Suprapubic skin (tissue), 4 donors: ENCODE data around the gene AMN. TPM values are rescaled to one million over a fixed set of nuclear protein-coding genes. Genes with fewer than 3 reads are reported as not detected.

Experiments used
- DNase-seq, 2 donors: peaks; one replicate each; pipeline ENCODE4 v3.0.0-alpha.2; 2019; ENCODE audit warnings: low spot score in 2 of 2
- H3K27ac ChIP-seq: fragments of 200-600 bp; sonication (generic); one replicate; pipeline ENCODE4 v1.5.1; 2019
- H3K27me3 ChIP-seq: fragments of 200-600 bp; sonication (generic); one replicate; pipeline ENCODE4 v1.5.1; 2019
- H3K36me3 ChIP-seq: fragments of 200-600 bp; sonication (generic); one replicate; pipeline ENCODE4 v1.5.1; 2019
- H3K4me1 ChIP-seq: fragments of 200-600 bp; sonication (generic); one replicate; pipeline ENCODE4 v1.5.1; 2019
- H3K4me3 ChIP-seq: fragments of 200-600 bp; sonication (generic); one replicate; pipeline ENCODE4 v1.5.1; 2019; ENCODE audit warnings: mild to moderate bottlenecking
- H3K9me3 ChIP-seq: fragments of 200-600 bp; sonication (generic); one replicate; pipeline ENCODE4 v1.5.1; 2019
- CTCF ChIP-seq, 2 donors: fragments of 200-600 bp in 1 of 2; fragments of 450-650 bp in 1 of 2; sonication (generic) in 1 of 2; IDR thresholded peaks; one replicate each; pipeline ENCODE4 v1.5.1; 2016 to 2019; ENCODE audit warnings: antibody characterized with exemption in 2 of 2, mild to moderate bottlenecking in 1 of 2, moderate library complexity in 1 of 2
- EP300 ChIP-seq: sonication (generic); formaldehyde crosslinking; IDR thresholded peaks from one replicate; pipeline ENCODE4 v1.6.1; 2017; ENCODE audit warnings: antibody characterized with exemption
- POLR2A ChIP-seq, 2 donors: fragments of 450-650 bp; IDR thresholded peaks; one replicate each; pipeline ENCODE4 v1.6.1; 2017; ENCODE audit warnings: antibody characterized with exemption in 2 of 2, mild to moderate bottlenecking in 2 of 2, moderate library complexity in 2 of 2
- POLR2AphosphoS5 ChIP-seq, 3 donors: sonication (generic); formaldehyde crosslinking; IDR thresholded peaks; one replicate each; pipeline ENCODE4 v1.6.1; 2017; ENCODE audit warnings: antibody characterized with exemption in 3 of 3
- WGBS: methylation state at CpG from one replicate; pipeline ENCODE4 v1.1.5; 2018; 5-methylcytosine and 5-hydroxymethylcytosine counted together
- total RNA-seq, 4 donors: library from RNA; depleted of rRNA; stranded (reverse); fragments of >200 nt; gene quantifications; one replicate each; pipeline ENCODE4 v1.1.0, GENCODE V29; 2016

Gene AMN
- total RNA-seq, 4 donors from 2014 or later, result 10.6 to 11.8 (median 11.1) TPM

DNA sequence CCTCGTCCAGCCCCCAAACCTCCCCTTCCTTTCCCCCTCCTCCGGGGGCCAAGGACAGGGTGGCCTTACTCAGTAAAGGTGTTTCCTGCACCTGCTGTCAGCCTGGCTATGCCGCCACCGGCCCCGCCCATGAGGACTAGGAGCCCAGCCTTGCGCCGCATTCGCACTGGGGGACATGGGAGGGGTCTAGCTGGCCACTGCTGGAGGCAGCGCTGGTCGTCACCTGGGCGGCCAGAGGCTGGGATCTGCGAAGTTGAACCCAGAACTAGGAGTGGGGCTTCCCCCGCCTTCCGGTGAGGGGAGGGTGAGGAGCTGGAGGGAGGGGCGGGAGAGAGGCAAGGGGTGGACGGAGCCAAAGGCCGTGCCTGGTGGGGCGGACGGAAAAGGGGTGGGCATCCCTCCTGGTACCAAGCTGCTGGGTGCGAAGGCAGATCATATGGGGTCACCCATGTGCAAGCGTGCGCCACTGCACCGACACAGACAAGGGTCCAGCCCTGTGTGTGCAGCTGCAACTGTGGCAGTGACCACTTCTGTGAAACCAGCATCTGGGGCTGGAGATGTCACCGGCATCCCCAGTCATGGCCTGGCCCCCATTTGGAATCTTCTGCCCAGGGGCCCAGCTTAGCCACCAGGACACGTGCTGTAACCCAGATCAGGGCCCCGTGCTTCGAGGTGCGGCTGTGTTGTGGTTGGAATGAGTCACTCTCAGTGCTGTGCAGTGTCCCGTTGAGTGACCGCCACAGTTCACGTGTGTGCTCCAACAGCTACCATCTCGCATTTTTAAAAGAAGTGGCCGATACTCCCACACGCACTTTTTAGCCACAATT is 8.5 kb downstream of the AMN start:
- H3K4me3 ChIP-seq, result no peak overlapping the region
- peaks cover 24% of the 10 kb centered on the region for H3K27me3 ChIP-seq
- TF ChIP-seq EP300 (no peak), CTCF (IDR thresholded peaks at IDR 0.05) (no peak), POLR2A (IDR thresholded peaks at IDR 0.05) (no peak), POLR2AphosphoS5 (IDR thresholded peaks at IDR 0.05) (no peak)
- WGBS, result 54% methylated on average over 13 of the region's 34 CpGs
- H3K36me3 ChIP-seq, result peaks cover 20% of the 10 kb centered on the region
- no peaks in the 10 kb centered on the region for H3K9me3 ChIP-seq
- no peak overlapping the region for H3K27ac ChIP-seq
- H3K4me1 ChIP-seq, result peaks cover 36% of the 10 kb centered on the region
- no peak for DNase-seq

GRCh38 chr14:102931580-102932285 is 9.3 kb downstream of the AMN start:
- H3K4me3 ChIP-seq, result no peak overlapping the region
- peaks cover 36% of the 10 kb centered on the region for H3K4me1 ChIP-seq
- no peak overlapping the region for H3K27ac ChIP-seq
- no peak for DNase-seq
- H3K36me3 ChIP-seq, result peaks cover 23% of the 10 kb centered on the region
- TF ChIP-seq CTCF (IDR thresholded peaks at IDR 0.05) (no peak), POLR2A (IDR thresholded peaks at IDR 0.05) (no peak), POLR2AphosphoS5 (IDR thresholded peaks at IDR 0.05) (no peak), EP300 (no peak)
- H3K9me3 ChIP-seq, result no peaks in the 10 kb centered on the region
- WGBS, result 72% methylated on average over 7 of the region's 12 CpGs
- peaks cover 21% of the 10 kb centered on the region for H3K27me3 ChIP-seq

GRCh38 chr14:102932484-102933248 is 10.2 kb downstream of the AMN start:
- TF ChIP-seq EP300 (no peak), CTCF (IDR thresholded peaks at IDR 0.05) (no peak), POLR2A (IDR thresholded peaks at IDR 0.05) (no peak), POLR2AphosphoS5 (IDR thresholded peaks at IDR 0.05) (no peak)
- Histone ChIP-seq H3K27me3 (peaks cover 21% of the 10 kb centered on the region), H3K4me3 (no peak overlapping the region), H3K4me1 (peaks cover 30% of the 10 kb centered on the region), H3K9me3 (no peaks in the 10 kb centered on the region), H3K27ac (no peak overlapping the region), H3K36me3 (peaks cover 30% of the 10 kb centered on the region)
- no peak for DNase-seq
- WGBS, result 91% methylated on average over 10 of the region's 26 CpGs

DNA sequence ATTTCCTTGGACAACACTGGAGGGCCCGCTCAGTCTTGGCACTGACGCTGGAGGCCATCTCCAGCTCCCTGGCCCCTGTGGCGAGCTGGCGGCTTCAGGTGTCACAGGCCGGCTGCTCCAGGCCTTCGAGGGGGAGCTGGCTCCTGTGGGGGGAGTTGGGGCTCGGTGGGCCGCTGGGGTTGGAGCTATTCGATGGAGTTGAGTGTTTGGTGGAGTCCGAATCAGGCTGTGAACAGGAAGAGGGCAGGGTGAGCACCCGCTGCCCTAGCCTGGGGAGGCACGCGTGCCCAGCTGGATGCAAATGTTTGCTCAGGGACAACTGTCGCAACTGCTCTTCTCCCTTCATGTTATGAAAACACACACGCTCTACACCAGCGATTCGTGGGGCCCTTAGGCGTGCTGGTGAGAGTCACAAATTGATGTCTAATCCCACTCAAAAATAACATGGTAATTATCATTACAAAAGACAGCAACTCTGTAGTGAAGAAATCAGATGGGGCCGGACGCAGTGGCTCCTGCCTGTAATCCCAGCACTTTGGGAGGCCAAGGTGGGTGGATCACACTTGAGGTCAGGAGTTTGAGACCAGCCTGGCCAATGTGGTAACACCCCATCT is 11.3 kb downstream of the AMN start:
- H3K9me3 ChIP-seq, result no peaks in the 10 kb centered on the region
- WGBS, result 95% methylated on average over 14 of the region's 20 CpGs
- no peak overlapping the region for H3K27ac ChIP-seq
- no peak for TF ChIP-seq CTCF (IDR thresholded peaks at IDR 0.05)
- TF ChIP-seq EP300, result no peak
- TF ChIP-seq POLR2AphosphoS5 (IDR thresholded peaks at IDR 0.05), result no peak
- TF ChIP-seq POLR2A (IDR thresholded peaks at IDR 0.05), result no peak
- peaks cover 19% of the 10 kb centered on the region for H3K27me3 ChIP-seq
- peaks cover 20% of the 10 kb centered on the region for H3K4me1 ChIP-seq
- DNase-seq, result peak in 1 of 2 donors; percentile 57
- H3K36me3 ChIP-seq, result peaks cover 40% of the 10 kb centered on the region
- H3K4me3 ChIP-seq, result no peak overlapping the region
